ENCODE measurements around the gene VPS25. TPM values are rescaled to one million over a fixed set of nuclear protein-coding genes. Genes with fewer than 3 reads are reported as not detected.

The VPS25 gene
- polyA plus RNA-seq, 2 donors = 42.8 to 123 TPM

GRCh38 chr17:42803074-42803883 is 30.0 kb downstream of the VPS25 start:
- H3K9me3 ChIP-seq (ENCODE audit: control insufficient read depth in 2 of 2, insufficient read depth in 1 of 2, low read depth in 1 of 2, low read length in 1 of 2) = no peaks in the 10 kb centered on the region
- no peak overlapping the region for H3K4me3 ChIP-seq (ENCODE audit: low read depth in 1 of 2, low read length in 2 of 2)
- no peaks in the 10 kb centered on the region for H3K36me3 ChIP-seq (ENCODE audit: control insufficient read depth in 2 of 2, insufficient read depth in 2 of 2, low read length in 1 of 2)
- H3K27me3 ChIP-seq (ENCODE audit: control insufficient read depth in 1 of 2, insufficient read depth in 2 of 2, low read length in 2 of 2) = no peaks in the 10 kb centered on the region
- no peak overlapping the region for H3K27ac ChIP-seq (ENCODE audit: low read depth in 2 of 2, low read length in 1 of 2)
- peaks cover 0 to 3% of the 10 kb centered on the region in 2 donors for H3K4me1 ChIP-seq (ENCODE audit: control insufficient read depth in 2 of 2, insufficient read depth in 2 of 2, low read length in 1 of 2)
- WGBS, 2 donors = 47 to 51% methylated on average over 2 of the region's 2 CpGs

- Histone ChIP-seq H3K36me3 (ENCODE audit: control insufficient read depth in 2 of 2, insufficient read depth in 2 of 2, low read length in 1 of 2) (no peaks in the 10 kb centered on the region), H3K27ac (ENCODE audit: low read depth in 2 of 2, low read length in 1 of 2) (no peak overlapping the region), H3K27me3 (ENCODE audit: control insufficient read depth in 1 of 2, insufficient read depth in 2 of 2, low read length in 2 of 2) (no peaks in the 10 kb centered on the region), H3K4me3 (ENCODE audit: low read depth in 1 of 2, low read length in 2 of 2) (no peak overlapping the region), H3K9me3 (ENCODE audit: control insufficient read depth in 2 of 2, insufficient read depth in 1 of 2, low read depth in 1 of 2, low read length in 1 of 2) (no peaks in the 10 kb centered on the region), H3K4me1 (ENCODE audit: control insufficient read depth in 2 of 2, insufficient read depth in 2 of 2, low read length in 1 of 2) (no peaks in the 10 kb centered on the region)
- 64 to 91% methylated on average over 1 of the region's 1 CpG for WGBS, 2 donors
These were observed 31.7 kb downstream of the VPS25 start for GRCh38 chr17:42804918-42805367.

GRCh38 chr17:42806249-42806648 is 33.0 kb downstream of the VPS25 start:
- H3K36me3 ChIP-seq (ENCODE audit: control insufficient read depth in 2 of 2, insufficient read depth in 2 of 2, low read length in 1 of 2) = peaks cover 1 to 6% of the 10 kb centered on the region in 2 donors
- H3K27me3 ChIP-seq (ENCODE audit: control insufficient read depth in 1 of 2, insufficient read depth in 2 of 2, low read length in 2 of 2) = no peaks in the 10 kb centered on the region
- H3K9me3 ChIP-seq (ENCODE audit: control insufficient read depth in 2 of 2, insufficient read depth in 1 of 2, low read depth in 1 of 2, low read length in 1 of 2) = no peaks in the 10 kb centered on the region
- H3K27ac ChIP-seq (ENCODE audit: low read depth in 2 of 2, low read length in 1 of 2) = no peak overlapping the region
- no peaks in the 10 kb centered on the region for H3K4me1 ChIP-seq (ENCODE audit: control insufficient read depth in 2 of 2, insufficient read depth in 2 of 2, low read length in 1 of 2)
- no peak overlapping the region for H3K4me3 ChIP-seq (ENCODE audit: low read depth in 1 of 2, low read length in 2 of 2)
- WGBS, 2 donors = 77 to 95% methylated on average over 1 of the region's 1 CpG

GRCh38 chr17:42809250-42809649 is 36.0 kb downstream of the VPS25 start:
- WGBS, 2 donors = 25 to 31% methylated on average over 3 of the region's 3 CpGs
- H3K9me3 ChIP-seq (ENCODE audit: control insufficient read depth in 2 of 2, insufficient read depth in 1 of 2, low read depth in 1 of 2, low read length in 1 of 2) = no peaks in the 10 kb centered on the region
- no peak overlapping the region for H3K4me3 ChIP-seq (ENCODE audit: low read depth in 1 of 2, low read length in 2 of 2)
- H3K27me3 ChIP-seq (ENCODE audit: control insufficient read depth in 1 of 2, insufficient read depth in 2 of 2, low read length in 2 of 2) = no peaks in the 10 kb centered on the region
- H3K4me1 ChIP-seq (ENCODE audit: control insufficient read depth in 2 of 2, insufficient read depth in 2 of 2, low read length in 1 of 2) = no peaks in the 10 kb centered on the region
- H3K36me3 ChIP-seq (ENCODE audit: control insufficient read depth in 2 of 2, insufficient read depth in 2 of 2, low read length in 1 of 2) = peaks cover 8 to 10% of the 10 kb centered on the region in 2 donors
- H3K27ac ChIP-seq (ENCODE audit: low read depth in 2 of 2, low read length in 1 of 2) = no peak overlapping the region

GRCh38 chr17:42814633-42815399 is 41.6 kb downstream of the VPS25 start:
- H3K36me3 ChIP-seq (ENCODE audit: control insufficient read depth in 2 of 2, insufficient read depth in 2 of 2, low read length in 1 of 2) = peaks cover 30 to 37% of the 10 kb centered on the region in 2 donors
- no peak overlapping the region for H3K4me3 ChIP-seq (ENCODE audit: low read depth in 1 of 2, low read length in 2 of 2)
- H3K27me3 ChIP-seq (ENCODE audit: control insufficient read depth in 1 of 2, insufficient read depth in 2 of 2, low read length in 2 of 2) = no peaks in the 10 kb centered on the region
- peak overlapping the region in 1 of 2 donors; percentile 18 for H3K27ac ChIP-seq (ENCODE audit: low read depth in 2 of 2, low read length in 1 of 2)
- H3K9me3 ChIP-seq (ENCODE audit: control insufficient read depth in 2 of 2, insufficient read depth in 1 of 2, low read depth in 1 of 2, low read length in 1 of 2) = no peaks in the 10 kb centered on the region
- WGBS, 2 donors = 69 to 75% methylated on average over 8 of the region's 8 CpGs
- H3K4me1 ChIP-seq (ENCODE audit: control insufficient read depth in 2 of 2, insufficient read depth in 2 of 2, low read length in 1 of 2) = no peaks in the 10 kb centered on the region

- no peaks in the 10 kb centered on the region for H3K9me3 ChIP-seq (ENCODE audit: control insufficient read depth in 2 of 2, insufficient read depth in 1 of 2, low read depth in 1 of 2, low read length in 1 of 2)
- no peak overlapping the region for H3K27ac ChIP-seq (ENCODE audit: low read depth in 2 of 2, low read length in 1 of 2)
- 65 to 77% methylated on average over 1 of the region's 1 CpG for WGBS, 2 donors
- peaks cover 25 to 29% of the 10 kb centered on the region in 2 donors for H3K36me3 ChIP-seq (ENCODE audit: control insufficient read depth in 2 of 2, insufficient read depth in 2 of 2, low read length in 1 of 2)
- no peaks in the 10 kb centered on the region for H3K27me3 ChIP-seq (ENCODE audit: control insufficient read depth in 1 of 2, insufficient read depth in 2 of 2, low read length in 2 of 2)
- H3K4me3 ChIP-seq (ENCODE audit: low read depth in 1 of 2, low read length in 2 of 2) = no peak overlapping the region
- H3K4me1 ChIP-seq (ENCODE audit: control insufficient read depth in 2 of 2, insufficient read depth in 2 of 2, low read length in 1 of 2) = no peaks in the 10 kb centered on the region
These were observed 44.6 kb downstream of the VPS25 start for GRCh38 chr17:42817866-42818265.

- Histone ChIP-seq H3K4me1 (ENCODE audit: control insufficient read depth in 2 of 2, insufficient read depth in 2 of 2, low read length in 1 of 2) (no peaks in the 10 kb centered on the region), H3K36me3 (ENCODE audit: control insufficient read depth in 2 of 2, insufficient read depth in 2 of 2, low read length in 1 of 2) (peaks cover 25 to 29% of the 10 kb centered on the region in 2 donors), H3K4me3 (ENCODE audit: low read depth in 1 of 2, low read length in 2 of 2) (no peak overlapping the region), H3K9me3 (ENCODE audit: control insufficient read depth in 2 of 2, insufficient read depth in 1 of 2, low read depth in 1 of 2, low read length in 1 of 2) (no peaks in the 10 kb centered on the region), H3K27ac (ENCODE audit: low read depth in 2 of 2, low read length in 1 of 2) (no peak overlapping the region), H3K27me3 (ENCODE audit: control insufficient read depth in 1 of 2, insufficient read depth in 2 of 2, low read length in 2 of 2) (no peaks in the 10 kb centered on the region)
- 87 to 89% methylated on average over 5 of the region's 5 CpGs for WGBS, 2 donors
These were observed 45.1 kb downstream of the VPS25 start for GRCh38 chr17:42818379-42818778.

- 29 to 35% methylated on average over 2 of the region's 2 CpGs for WGBS, 2 donors
- Histone ChIP-seq H3K36me3 (ENCODE audit: control insufficient read depth in 2 of 2, insufficient read depth in 2 of 2, low read length in 1 of 2) (peaks cover 20 to 22% of the 10 kb centered on the region in 2 donors), H3K27ac (ENCODE audit: low read depth in 2 of 2, low read length in 1 of 2) (no peak overlapping the region), H3K9me3 (ENCODE audit: control insufficient read depth in 2 of 2, insufficient read depth in 1 of 2, low read depth in 1 of 2, low read length in 1 of 2) (no peaks in the 10 kb centered on the region), H3K4me3 (ENCODE audit: low read depth in 1 of 2, low read length in 2 of 2) (no peak overlapping the region), H3K4me1 (ENCODE audit: control insufficient read depth in 2 of 2, insufficient read depth in 2 of 2, low read length in 1 of 2) (no peaks in the 10 kb centered on the region), H3K27me3 (ENCODE audit: control insufficient read depth in 1 of 2, insufficient read depth in 2 of 2, low read length in 2 of 2) (no peaks in the 10 kb centered on the region)
These were observed 46.8 kb downstream of the VPS25 start for GRCh38 chr17:42819939-42820535.

- 86 to 88% methylated on average over 7 of the region's 7 CpGs for WGBS, 2 donors
- H3K4me3 ChIP-seq (ENCODE audit: low read depth in 1 of 2, low read length in 2 of 2) = no peak overlapping the region
- H3K4me1 ChIP-seq (ENCODE audit: control insufficient read depth in 2 of 2, insufficient read depth in 2 of 2, low read length in 1 of 2) = no peaks in the 10 kb centered on the region
- no peak overlapping the region for H3K27ac ChIP-seq (ENCODE audit: low read depth in 2 of 2, low read length in 1 of 2)
- no peaks in the 10 kb centered on the region for H3K27me3 ChIP-seq (ENCODE audit: control insufficient read depth in 1 of 2, insufficient read depth in 2 of 2, low read length in 2 of 2)
- H3K36me3 ChIP-seq (ENCODE audit: control insufficient read depth in 2 of 2, insufficient read depth in 2 of 2, low read length in 1 of 2) = peaks cover 13 to 15% of the 10 kb centered on the region in 2 donors
- no peaks in the 10 kb centered on the region for H3K9me3 ChIP-seq (ENCODE audit: control insufficient read depth in 2 of 2, insufficient read depth in 1 of 2, low read depth in 1 of 2, low read length in 1 of 2)
These were observed 47.9 kb downstream of the VPS25 start for GRCh38 chr17:42821176-42821575.
